Measurements from ENCODE around the gene BRAT1. TPM values are rescaled to one million over a fixed set of nuclear protein-coding genes. Genes with fewer than 3 reads are reported as not detected.

The BRAT1 gene
- total and polyA plus RNA-seq, 2 experiments from 2014 or later, result 32.5 to 76.8 TPM

DNA sequence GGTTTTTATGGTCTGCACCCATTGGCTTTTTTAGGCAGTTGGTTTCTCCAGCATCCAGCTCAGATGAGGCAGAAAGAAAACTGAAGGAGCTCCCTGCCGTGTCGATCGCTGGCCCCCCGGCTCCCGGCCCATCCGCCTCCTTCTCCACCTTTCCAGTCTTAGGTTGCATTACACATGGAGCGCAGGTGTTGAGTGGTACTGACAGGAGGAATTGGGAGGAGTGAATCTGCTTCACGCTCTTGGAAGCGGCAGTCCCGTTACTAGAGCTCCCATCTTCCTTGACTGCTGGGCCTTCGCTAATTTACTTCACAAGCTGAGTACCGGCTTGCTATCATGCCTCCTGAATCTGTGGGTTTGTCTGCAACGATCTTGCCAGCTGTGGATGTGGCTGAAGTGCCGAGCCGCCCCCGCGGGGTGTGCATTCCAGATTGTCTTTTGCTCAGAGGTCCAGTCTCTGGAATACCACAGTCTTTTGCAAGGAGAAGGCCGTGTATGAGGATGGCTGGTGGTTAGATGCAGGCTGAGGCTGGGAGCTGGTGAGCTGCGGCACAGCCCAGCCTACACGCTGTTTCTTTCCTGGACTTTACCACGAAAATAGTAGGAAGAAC lies 20.5 kb upstream of the BRAT1 start (continued):
- TF ChIP-seq, protein P1, sequence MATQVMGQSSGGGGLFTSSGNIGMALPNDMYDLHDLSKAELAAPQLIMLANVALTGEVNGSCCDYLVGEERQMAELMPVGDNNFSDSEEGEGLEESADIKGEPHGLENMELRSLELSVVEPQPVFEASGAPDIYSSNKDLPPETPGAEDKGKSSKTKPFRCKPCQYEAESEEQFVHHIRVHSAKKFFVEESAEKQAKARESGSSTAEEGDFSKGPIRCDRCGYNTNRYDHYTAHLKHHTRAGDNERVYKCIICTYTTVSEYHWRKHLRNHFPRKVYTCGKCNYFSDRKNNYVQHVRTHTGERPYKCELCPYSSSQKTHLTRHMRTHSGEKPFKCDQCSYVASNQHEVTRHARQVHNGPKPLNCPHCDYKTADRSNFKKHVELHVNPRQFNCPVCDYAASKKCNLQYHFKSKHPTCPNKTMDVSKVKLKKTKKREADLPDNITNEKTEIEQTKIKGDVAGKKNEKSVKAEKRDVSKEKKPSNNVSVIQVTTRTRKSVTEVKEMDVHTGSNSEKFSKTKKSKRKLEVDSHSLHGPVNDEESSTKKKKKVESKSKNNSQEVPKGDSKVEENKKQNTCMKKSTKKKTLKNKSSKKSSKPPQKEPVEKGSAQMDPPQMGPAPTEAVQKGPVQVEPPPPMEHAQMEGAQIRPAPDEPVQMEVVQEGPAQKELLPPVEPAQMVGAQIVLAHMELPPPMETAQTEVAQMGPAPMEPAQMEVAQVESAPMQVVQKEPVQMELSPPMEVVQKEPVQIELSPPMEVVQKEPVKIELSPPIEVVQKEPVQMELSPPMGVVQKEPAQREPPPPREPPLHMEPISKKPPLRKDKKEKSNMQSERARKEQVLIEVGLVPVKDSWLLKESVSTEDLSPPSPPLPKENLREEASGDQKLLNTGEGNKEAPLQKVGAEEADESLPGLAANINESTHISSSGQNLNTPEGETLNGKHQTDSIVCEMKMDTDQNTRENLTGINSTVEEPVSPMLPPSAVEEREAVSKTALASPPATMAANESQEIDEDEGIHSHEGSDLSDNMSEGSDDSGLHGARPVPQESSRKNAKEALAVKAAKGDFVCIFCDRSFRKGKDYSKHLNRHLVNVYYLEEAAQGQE (IDR thresholded peaks at IDR 0.05; ENCODE audit: unreplicated experiment), result no peak
- no peak for TF ChIP-seq EZH2 (IDR thresholded peaks at IDR 0.05; ENCODE audit: low read depth, unreplicated experiment)
- TF ChIP-seq ZNF114 (CRISPR knock-in tag; IDR thresholded peaks at IDR 0.05), result no peak
- TF ChIP-seq, protein P2, sequence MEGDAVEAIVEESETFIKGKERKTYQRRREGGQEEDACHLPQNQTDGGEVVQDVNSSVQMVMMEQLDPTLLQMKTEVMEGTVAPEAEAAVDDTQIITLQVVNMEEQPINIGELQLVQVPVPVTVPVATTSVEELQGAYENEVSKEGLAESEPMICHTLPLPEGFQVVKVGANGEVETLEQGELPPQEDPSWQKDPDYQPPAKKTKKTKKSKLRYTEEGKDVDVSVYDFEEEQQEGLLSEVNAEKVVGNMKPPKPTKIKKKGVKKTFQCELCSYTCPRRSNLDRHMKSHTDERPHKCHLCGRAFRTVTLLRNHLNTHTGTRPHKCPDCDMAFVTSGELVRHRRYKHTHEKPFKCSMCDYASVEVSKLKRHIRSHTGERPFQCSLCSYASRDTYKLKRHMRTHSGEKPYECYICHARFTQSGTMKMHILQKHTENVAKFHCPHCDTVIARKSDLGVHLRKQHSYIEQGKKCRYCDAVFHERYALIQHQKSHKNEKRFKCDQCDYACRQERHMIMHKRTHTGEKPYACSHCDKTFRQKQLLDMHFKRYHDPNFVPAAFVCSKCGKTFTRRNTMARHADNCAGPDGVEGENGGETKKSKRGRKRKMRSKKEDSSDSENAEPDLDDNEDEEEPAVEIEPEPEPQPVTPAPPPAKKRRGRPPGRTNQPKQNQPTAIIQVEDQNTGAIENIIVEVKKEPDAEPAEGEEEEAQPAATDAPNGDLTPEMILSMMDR (conservative IDR thresholded peaks at IDR 0.05; ENCODE audit: low read depth in 2 of 2), result no peak
- no peak for TF ChIP-seq NANOG (IDR thresholded peaks at IDR 0.05; ENCODE audit: borderline replicate concordance)
- no peak for TF ChIP-seq POLR2AphosphoS5 (IDR thresholded peaks at IDR 0.05; ENCODE audit: low read depth)
- no peak for TF ChIP-seq CREB1 (CRISPR knock-in tag; IDR thresholded peaks at IDR 0.05; ENCODE audit: low read depth)
- no peak for TF ChIP-seq EZH2phosphoT487 (IDR thresholded peaks at IDR 0.05; ENCODE audit: unreplicated experiment)
- TF ChIP-seq JUNB (IDR thresholded peaks at IDR 0.05; ENCODE audit: unreplicated experiment), result no peak
- TF ChIP-seq STAT1 (IDR thresholded peaks at IDR 0.05; ENCODE audit: unreplicated experiment), result no peak

DNA sequence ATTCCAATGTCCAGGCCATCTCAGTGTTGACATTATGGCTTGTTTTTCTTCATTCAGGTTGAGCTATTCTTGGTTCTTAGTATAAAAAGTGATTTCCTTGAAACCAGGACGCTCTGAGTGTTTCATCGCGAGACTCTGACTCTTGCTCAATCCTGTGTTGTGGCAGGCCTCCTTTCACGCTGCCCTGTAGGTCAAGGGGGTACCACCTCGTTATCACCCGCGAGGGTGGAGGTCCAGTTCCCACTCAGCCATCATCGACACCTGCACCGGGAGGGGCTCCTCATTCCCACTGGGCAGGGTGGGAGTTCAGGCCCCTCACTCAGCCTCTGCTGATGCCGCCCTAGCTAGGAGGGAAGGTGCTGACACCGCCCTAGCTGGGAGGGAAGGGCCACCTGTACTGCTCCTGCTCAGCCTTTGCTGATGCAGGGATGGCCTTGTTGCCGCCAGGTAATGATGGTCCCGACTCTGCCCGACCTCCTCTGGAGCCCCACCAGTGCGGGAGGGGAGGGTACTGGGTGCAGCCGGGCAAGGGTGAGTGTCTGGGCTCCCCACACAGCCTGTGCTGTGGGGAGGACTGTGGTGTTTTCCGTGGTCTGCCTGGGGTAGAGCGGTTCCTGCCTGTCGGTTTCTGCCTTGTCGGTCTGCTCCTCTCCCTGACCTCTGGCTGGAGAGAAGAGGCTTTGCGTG lies 19.9 kb upstream of the BRAT1 start:
- Histone ChIP-seq H3K79me2 (replicated peaks; ENCODE audit: insufficient read depth) (no peaks in the 10 kb centered on the region), H3K36me3 (ENCODE audit: insufficient read depth) (no peaks in the 10 kb centered on the region), H3K27me3 (ENCODE audit: insufficient read depth) (no peaks in the 10 kb centered on the region), H3K4me2 (no peak overlapping the region), H4K20me1 (replicated peaks; ENCODE audit: insufficient read depth) (no peaks in the 10 kb centered on the region), H3K4me3 (no peak overlapping the region), H3F3A (replicated peaks; ENCODE audit: low read depth) (0 out of 2 replicates have a peak, but pooled peaks cover 2% of the 10 kb centered on the region), H3K4me1 (ENCODE audit: insufficient read depth) (no peaks in the 10 kb centered on the region), H3K9me2 (ENCODE audit: insufficient read depth) (no peaks in the 10 kb centered on the region), H2AFZ (no peak overlapping the region), H3K27ac (ENCODE audit: low read depth) (peak overlapping the region; percentile 39; the same call in 1 of the 2 replicates)
- Mint-ChIP-seq H3K4me3 (no peak overlapping the region), H3K4me1 (no peaks in the 10 kb centered on the region), H3K36me3 (ENCODE audit: low read depth) (no peaks in the 10 kb centered on the region; the same call in 2 of the 3 replicates), H3K9me3 (no peaks in the 10 kb centered on the region), H3K27ac (no peak overlapping the region), H3K27me3 (ENCODE audit: insufficient read depth, low read depth, poor library complexity) (peaks cover 11% of the 10 kb centered on the region)
- DNase-seq (ENCODE audit: low spot score) (no peak), ATAC-seq (no peak; the same call in 2 of the 3 replicates)
- TF ChIP-seq, protein P3, sequence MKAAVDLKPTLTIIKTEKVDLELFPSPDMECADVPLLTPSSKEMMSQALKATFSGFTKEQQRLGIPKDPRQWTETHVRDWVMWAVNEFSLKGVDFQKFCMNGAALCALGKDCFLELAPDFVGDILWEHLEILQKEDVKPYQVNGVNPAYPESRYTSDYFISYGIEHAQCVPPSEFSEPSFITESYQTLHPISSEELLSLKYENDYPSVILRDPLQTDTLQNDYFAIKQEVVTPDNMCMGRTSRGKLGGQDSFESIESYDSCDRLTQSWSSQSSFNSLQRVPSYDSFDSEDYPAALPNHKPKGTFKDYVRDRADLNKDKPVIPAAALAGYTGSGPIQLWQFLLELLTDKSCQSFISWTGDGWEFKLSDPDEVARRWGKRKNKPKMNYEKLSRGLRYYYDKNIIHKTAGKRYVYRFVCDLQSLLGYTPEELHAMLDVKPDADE (IDR thresholded peaks at IDR 0.05), result no peak
- TF ChIP-seq JUNB (IDR thresholded peaks at IDR 0.05; ENCODE audit: unreplicated experiment), result no peak
- no peak for TF ChIP-seq EZH2 (IDR thresholded peaks at IDR 0.05; ENCODE audit: low read depth, unreplicated experiment)
- no peak for TF ChIP-seq ZNF331 (CRISPR knock-in tag; IDR thresholded peaks at IDR 0.05; ENCODE audit: low read depth)
- TF ChIP-seq, protein P1 (IDR thresholded peaks at IDR 0.05; ENCODE audit: unreplicated experiment), result no peak
- TF ChIP-seq CREB1 (CRISPR knock-in tag; IDR thresholded peaks at IDR 0.05; ENCODE audit: low read depth), result no peak
- TF ChIP-seq, protein P2 (conservative IDR thresholded peaks at IDR 0.05; ENCODE audit: low read depth in 2 of 2), result no peak
- no peak for TF ChIP-seq EZH2phosphoT487 (IDR thresholded peaks at IDR 0.05; ENCODE audit: unreplicated experiment)
